Astrocyte of the spinal cord (primary cell): Measurements from ENCODE around the gene PRKAG2.

Experiments used
- DNase-seq: peaks from one replicate; pipeline ENCODE4 v3.0.0; 2011; ENCODE audit warnings: low read depth, low spot score
- H3K4me3 ChIP-seq: 2 replicates; pipeline ENCODE4 v1.5.1; 2011; ENCODE audit warnings: low read depth, mild to moderate bottlenecking, low read length, moderate library complexity
- CTCF ChIP-seq: IDR thresholded peaks from 2 replicates; pipeline ENCODE4 v1.5.1; 2012; ENCODE audit warnings: low read depth, mild to moderate bottlenecking, low read length, inconsistent platforms
- in situ Hi-C: cut with HindIII; loops from 2 replicates; pipeline ENCODE4 v1.10.0; 2017; ENCODE audit warnings: low sequenced_read_pairs

Gene PRKAG2

DNA sequence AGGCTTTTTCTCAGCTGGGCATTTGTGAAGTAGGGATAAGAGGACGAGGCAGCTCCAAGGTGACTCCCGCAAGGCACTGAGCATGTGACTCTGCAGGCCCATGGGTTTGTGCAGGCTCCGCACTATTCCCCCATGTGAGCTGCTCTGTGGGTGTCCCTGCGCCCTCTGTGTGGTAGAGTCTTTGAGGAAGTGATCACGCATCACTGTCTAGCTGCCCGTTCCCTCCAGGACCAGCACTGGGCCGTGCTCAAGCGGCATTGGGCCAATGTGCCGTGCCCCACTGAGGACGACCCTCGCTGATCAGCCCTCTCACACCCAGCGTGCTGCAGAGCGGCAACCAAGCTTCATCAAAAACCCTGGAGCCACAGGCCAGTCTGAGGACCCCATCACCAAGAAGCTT lies 7.5 kb downstream of the PRKAG2 start:
- H3K4me3 ChIP-seq = no peak overlapping the region
- in situ Hi-C loops = no loop called here
- no peak for DNase-seq
- TF ChIP-seq CTCF = no peak

- no peak for DNase-seq
- no peak overlapping the region for H3K4me3 ChIP-seq
- in situ Hi-C loops = no loop called here
- no peak for TF ChIP-seq CTCF
Observed at GRCh38 chr7:151869109-151869428, 7.8 kb downstream of the PRKAG2 start.

DNA sequence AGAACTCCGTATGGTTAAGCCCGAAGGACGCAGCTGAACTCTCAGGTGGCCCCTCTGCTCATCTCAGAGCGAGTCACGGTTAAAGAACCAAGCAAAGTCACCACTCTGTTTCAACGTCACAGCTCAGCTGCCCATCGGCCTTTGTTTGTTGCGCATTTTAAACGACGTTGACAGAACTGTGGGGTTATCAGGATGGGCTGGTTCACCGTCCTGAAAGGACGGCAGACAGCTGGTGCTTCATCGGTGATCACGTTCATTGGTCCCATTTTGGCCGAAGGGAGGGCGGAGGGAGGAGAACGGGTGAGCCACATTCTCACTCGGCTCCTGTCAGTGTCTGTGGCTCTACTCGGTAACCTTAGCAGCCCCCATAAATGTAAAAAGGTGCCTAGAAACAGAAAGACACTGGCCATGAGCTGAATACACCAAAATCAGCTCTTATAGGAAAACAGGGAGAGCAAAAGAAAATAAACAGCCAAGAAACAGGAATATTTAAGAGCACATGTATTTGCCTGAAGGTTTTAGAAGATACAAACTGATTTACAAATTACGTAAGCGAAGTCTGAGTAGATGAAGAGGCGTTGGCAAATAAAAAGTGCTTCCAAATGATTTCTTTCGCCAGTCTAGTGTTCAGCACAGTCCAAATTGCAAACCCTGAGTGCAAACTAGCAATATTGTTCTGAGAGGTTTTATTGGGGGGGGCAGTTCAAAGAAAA lies 8.4 kb downstream of the PRKAG2 start:
- no peak for DNase-seq
- in situ Hi-C loops = no loop called here
- TF ChIP-seq CTCF = no peak
- no peak overlapping the region for H3K4me3 ChIP-seq

- in situ Hi-C loops = no loop called here
- no peak for TF ChIP-seq CTCF
- DNase-seq = no peak
- H3K4me3 ChIP-seq = no peak overlapping the region
Observed at GRCh38 chr7:151867912-151868311, 9.0 kb downstream of the PRKAG2 start.

DNA sequence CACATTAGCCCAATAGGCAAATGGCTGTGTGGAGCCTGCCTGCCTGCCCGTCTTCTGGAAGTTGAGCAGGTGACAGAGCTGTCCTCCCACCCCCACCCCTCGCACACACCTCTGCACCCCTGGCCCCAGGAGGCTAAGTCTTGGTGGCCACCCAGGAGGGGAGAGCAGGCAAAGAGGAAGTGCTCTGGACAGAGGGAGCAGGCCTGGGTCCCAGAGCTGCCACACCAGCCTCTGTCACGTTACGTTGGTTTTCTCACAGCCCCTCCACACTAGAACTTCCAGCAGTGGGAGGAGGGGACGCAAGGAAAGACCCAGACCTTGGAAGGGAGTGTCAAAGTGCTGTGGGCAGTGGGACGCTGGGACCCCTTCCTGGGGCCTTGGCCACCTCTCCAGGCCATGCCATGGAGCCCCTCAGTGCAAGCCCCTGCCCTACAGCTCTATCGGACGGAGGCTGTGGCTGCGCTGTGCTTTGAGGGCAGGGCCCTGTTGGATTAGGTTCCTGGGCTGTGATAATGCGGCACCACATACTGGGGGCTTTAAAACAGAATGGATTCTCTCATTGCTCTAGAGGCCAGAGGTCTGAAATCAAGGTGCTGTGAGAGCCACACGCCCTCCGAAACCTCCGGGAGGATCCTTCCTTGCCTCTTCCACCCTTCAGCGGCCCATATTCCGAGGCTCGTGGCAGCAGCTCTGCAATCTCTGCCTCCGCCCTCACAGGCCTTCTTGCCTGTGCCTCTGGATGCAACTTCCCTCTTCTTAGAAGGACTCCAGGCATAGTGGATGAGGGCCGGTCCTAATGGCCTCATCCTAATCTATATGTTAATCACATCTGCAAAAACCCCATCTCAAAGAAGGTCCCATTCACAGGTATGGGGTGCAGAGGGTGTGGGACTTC lies 9.9 kb downstream of the PRKAG2 start:
- H3K4me3 ChIP-seq = no peak overlapping the region
- no peak for TF ChIP-seq CTCF
- in situ Hi-C loops = no loop called here
- no peak for DNase-seq

DNA sequence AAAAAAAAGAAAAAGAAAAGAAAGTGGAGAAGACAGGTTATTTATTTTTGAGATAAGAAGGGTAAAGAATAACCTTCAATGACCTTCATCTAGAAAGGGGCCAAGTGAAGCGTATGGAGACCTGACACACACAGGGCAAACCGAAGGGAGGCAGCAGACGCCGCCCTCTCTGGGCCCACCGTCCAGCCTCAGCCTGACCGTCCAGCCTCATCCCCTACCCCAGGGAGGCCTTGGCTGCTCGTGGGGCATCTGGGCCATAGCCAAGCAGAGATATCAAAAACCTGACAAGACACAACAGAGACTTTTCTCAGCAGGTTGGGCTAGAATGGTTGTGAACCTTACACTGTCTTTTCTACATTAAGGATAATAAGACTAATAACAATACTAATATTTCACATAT lies 10.9 kb downstream of the PRKAG2 start:
- in situ Hi-C loops = no loop called here
- no peak for DNase-seq
- no peak for TF ChIP-seq CTCF
- no peak overlapping the region for H3K4me3 ChIP-seq
